ENCODE results near the gene VPS41.

VPS41 gene

DNA sequence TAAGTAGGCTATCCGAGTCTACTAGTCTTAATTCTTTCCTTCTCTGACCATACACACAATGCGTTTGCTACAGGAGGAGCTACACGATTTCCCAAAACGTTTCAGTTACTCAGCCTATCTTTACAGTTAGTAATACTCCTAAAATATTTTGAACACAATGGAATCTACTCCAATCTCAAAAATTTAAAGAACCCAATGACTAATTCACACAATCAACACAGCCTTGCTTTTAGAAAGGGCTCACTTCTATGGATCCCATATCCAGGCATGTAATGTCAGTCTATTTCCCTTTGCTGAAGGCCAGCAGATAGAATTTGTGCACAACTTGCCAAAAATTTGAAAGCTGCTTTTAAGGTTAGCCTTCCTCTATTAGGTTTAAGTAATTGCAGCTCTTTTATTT is 107.2 kb downstream of the VPS41 start:
- DNase-seq: no peak

DNA sequence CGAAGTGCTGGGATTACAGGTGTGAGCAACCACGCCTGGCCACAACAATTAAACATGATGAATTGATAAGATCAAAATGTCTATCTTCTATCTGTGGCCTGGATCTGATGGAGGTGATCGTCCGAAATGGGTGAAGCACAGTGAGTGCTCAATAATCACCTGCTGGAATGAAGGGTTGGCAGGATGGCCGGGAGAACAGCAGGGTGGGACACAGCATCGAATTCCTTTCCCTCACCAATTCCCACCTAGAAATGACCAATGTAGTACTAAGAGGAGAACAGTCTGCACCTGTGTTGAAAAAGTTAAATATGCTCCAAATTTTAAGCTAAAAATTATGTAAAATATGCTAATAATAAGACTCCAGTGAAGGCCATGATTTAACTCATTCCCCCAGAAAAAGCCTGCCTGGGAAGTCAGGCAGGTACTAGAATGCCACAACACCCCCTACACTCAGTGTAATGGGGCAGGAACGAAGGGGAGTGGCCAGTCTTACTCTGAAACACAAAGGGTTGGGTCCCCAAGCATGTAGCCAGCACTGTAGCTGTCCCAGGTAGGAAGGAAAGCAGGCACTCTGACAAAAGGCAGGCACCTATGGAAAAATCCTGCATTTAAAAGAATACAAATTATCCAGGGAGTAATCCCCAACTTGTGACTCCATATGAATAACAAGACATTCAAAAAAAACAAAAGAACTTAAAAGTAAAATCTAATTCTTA is 110.3 kb downstream of the VPS41 start:
- DNase-seq: no peak

DNA sequence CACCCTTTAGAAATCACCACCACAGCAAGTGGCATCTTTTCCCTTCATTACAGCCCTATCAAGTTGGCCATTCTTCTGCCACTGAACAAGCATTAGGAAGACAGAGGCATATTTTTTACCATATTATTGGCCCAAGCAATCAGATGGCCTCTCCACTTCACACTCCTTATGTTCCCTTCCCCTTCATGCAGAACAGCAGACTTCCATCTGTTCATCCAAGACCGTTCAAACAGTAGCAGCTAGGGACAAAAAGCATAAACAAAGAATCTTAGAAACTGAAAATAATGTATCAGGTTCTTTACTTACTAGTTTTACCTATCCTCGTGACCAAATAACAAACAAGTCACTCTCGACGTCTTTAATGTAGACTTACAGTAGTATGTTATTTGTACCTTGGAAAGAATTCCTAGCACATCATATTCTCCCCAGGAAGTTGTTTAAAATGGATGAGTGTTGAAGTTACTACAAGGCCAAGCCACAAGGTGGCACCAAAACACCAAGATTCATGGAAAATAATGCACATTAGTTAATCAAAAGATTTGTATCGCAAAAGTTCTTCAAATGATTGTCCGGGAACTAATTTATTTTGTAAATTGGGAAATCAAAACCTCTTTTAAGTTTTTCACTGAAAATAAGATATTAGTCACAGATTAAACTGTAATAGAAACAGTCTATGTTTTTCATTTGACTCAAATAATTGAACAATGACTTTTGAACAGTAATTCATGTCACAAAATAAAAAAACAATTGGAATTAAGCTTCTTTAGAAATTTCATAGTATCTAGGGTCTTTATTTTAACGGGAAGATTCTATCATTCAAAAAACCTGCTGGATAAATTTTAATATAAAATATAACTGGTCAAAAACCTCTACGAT is 112.1 kb downstream of the VPS41 start:
- DNase-seq: no peak

DNA sequence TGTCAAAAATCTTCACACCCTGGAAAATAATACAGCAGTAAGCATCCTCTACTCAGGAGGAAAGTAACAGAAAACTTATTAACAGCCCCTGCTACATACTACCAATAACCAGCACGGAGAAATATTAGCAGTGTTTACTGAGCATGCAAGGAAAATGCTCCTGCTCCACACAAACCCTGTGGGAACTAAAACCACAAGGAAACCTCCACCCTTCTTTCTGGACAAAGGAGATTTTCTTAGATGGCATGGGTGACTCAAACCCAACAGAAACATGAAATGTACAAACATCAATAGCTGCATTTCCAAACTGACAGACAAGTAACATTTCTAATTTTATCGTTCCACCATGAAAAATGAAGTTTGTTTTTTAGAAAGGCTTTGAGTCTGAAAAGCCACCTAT is 113.4 kb downstream of the VPS41 start:
- DNase-seq: no peak

DNA sequence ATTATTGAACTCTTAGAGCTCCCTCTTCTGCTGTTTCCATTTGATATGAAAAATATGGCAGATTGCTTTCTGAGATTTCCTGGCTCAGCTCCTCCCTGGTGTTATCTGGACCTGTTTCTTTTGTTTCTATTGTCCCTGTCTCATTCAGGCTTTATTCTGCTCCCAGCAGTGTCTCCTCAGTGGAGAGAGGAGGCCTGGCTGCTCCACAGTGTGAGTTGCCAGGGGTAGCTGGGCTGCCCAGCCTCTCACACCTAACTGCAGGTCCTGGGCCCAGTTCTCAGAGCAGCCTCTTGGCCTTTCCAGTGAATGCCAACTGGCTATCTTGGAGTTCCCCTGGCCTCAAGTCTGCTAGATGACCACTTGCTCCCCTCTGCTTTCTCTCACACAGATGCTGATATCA is 127.0 kb downstream of the VPS41 start:
- DNase-seq: no peak

DNA sequence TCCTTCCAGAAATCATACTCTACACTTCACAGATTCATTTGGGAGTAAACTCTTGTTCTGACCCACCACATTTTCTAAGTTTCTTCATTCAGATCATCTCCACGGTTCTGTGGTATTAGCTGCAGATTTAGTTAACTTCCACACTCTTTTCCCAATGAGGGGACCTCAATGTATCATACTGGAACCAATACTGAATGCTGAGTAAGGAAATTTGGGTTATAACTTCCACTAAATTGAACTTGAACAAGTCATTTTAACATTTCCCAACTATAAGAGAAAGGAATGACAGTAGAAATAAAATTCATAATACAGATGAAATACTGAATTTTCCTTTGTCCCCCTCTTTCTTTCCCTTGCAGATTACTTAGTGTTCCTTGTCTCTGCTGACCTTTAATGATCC is 131.4 kb downstream of the VPS41 start:
- no peak for DNase-seq

DNA sequence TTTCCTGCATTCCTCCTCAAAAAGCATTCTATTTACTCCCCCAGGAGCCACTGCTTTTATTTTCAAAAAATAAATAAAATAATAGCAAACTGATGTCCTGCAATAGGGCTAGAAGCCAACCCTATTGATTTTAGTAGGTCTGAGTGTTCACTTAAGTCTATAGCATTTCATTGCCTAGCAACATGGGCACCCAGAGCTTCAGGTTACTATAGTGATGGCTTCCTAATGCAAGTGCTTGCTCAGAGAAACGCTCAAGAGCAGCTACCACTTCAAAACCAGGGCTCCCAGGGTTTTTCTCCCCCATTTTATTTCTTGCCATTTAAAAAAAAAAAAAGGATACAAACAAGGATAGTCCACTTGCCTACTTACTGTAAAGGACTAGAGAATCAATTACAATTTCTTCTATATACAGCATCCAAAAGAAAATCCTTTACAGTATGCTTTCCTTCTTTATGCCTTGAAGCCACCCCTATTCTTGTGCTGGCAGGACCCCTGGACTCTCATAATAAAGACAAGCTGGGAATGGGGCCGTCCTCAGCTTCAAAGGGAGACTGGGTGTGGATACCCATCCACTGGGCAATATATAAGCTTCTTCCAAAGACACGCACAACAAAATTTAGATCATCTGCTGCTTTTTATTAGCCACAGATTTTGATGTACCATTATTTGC is 133.3 kb downstream of the VPS41 start:
- DNase-seq: peak; percentile 72

DNA sequence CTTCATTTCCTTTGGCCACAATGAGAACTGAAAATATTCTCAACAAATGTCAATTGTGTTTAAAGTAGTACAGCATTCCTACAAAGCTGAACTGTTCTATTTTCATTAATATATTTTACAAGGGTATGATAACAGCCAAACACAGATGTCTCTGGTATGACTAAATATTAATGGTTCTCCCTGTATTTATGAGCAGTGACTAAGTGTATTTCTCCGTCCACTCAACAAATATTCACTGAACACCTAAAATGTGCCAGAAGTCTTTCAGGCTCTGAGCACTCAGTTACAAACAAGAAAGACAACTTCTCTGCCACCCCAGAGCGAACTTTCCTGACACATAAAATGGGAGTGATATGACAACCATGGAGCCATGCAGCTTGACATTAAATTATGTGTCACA is 135.6 kb downstream of the VPS41 start:
- no peak for DNase-seq

DNA sequence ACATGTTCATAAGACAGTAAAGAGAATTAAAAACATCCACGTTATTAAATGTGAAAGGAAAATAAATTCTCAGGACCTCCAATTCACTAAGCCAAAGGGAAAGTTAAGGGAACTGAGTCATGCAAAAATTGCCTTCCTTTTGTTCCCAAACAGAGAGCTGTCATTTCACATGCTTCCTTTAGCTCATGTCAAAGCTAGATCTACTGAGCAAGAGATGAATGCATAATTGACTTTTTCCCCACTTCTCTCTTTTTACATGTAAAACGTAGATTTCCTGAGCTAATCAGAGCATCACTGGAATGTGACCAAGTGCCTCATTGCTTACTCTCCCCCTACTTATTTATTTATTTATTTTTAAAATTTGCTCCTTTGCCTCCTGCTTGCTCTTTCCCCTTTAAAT is 148.8 kb downstream of the VPS41 start:
- DNase-seq: no peak

DNA sequence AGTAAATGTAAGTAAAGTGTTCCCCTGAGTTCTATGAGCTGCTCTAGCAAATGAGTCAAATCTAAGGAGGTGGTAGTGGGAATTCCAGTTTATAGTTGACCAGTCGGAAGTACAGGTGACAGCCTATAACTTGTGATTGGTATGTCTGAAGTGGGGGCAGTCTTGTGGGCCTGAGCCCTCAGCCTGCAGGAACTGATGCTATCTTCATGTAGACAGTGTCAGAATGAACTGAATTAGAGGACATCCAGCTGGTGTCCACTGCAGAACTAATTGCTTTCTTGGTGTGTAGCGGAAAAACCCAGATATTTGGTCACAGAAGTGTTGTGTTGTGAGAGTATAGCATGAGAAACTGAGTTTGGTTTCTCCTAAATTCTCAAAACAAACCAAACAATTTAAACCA is 150.0 kb downstream of the VPS41 start:
- DNase-seq: no peak

DNA sequence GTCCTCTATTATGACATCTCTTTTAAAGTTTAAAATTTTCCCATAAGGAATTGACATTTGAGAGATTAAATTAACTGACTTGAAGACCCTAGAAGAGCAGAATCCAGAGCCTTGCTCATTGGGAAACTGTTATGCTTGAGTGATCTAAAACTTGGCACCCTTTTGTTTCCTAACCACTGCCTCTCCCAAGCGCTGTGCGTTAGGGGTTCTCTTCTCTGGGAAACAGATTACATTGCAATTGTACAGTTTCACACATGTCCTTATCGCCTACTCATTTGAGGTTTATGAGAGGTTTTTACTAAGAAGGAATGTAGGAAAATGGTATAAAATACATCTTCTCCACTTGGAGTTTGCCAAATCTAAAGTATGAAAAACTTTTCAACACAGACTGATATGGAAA is 151.1 kb downstream of the VPS41 start:
- DNase-seq: no peak

DNA sequence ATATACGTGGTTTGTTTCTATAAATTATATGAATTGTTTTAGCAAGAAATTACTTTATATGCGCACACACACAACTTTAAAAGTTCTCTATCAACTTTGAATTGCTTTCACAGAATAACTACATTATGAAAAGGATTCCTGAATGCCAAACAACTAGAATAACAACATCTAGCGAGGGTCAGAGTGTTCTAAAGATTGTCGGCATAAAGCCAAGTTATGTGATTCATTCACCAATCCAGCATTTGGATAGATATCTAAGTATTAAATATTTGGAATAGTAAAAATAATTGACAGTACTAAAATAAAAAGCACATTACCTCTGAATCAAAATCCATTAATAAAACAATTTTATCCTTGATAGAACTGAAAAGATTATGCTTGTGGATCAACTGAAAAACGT is 152.5 kb downstream of the VPS41 start:
- no peak for DNase-seq

DNA sequence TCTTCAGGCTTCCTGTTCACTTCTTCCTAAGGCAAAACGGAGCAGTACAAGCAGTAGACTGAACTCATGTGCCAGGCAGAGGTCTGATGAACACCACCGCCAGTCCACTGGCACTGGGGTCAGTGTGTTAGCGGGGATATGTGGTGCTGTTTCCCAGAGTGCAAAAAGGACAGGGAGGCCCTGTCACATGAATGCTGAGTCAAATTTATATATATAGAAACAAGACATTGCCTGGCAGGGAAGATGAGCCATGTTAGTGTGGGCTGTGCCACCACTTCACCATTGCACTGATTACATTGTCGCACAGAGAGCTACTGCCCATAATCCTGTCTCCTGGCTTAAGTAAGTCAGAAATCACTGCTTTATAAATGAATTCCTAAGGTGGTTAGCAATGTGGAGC is 155.6 kb downstream of the VPS41 start:
- DNase-seq: no peak

DNA sequence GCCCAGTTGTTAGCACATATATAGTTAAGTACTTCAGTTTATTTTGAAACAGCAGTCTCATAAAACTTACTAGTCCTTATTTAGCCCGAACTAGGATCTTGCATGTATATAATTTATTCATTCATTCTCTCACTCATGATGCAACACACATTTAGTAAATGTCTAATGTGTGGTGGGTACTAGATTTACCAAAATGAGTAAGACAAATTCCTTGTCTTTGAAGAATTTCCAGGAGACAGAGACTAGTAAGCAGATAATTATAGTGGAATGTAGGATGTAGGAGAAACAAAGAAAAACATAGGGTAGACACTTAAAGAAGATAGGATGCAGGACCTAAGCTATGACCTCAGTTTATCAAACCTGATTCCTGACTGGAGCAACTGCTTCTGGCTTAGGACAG is 157.6 kb downstream of the VPS41 start:
- DNase-seq: no peak

DNA sequence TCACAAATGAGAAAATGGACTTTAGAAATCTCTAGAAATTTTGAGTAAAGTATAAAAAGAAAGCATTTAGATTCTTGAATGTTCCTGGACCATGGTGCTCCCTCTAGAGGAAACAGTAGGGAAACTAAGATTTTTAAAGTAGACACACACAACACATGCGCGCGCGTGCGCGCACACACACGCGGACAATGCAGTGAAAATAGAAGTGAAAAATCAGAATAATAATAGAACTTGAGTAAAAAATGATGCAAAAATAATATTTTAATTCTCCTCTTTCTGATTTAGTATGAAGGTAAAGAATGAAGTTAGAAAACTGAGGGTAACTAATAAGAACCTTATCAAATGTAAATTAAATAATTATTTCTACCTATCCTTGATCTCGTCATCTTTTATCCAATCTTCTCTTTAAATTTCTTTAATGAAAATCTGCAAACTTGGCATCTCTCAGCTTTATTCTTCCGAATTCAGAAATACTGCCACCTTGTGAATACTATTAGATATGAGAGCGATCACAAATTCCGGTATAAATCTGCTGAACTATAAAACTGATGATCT is 160.9 kb downstream of the VPS41 start:
- no peak for DNase-seq

DNA sequence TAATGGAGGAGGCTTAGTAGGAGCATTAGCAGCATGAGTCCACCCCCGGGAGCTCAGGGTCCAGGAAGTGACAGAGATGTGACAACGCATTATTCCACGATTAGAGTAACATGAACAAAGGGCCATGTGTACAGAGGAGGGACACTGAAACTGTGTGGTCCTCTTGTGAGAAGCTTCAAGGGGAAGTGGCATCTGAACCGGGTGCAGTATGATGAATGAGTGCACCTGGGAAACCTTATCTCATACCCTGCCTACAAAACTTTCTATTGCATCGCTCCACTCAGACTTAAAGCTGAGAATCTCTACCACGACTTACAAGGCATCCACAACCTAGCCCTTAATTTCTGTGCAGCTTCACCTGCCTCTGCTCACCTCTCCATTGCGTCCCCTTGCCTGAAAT is 162.6 kb downstream of the VPS41 start:
- no peak for DNase-seq

DNA sequence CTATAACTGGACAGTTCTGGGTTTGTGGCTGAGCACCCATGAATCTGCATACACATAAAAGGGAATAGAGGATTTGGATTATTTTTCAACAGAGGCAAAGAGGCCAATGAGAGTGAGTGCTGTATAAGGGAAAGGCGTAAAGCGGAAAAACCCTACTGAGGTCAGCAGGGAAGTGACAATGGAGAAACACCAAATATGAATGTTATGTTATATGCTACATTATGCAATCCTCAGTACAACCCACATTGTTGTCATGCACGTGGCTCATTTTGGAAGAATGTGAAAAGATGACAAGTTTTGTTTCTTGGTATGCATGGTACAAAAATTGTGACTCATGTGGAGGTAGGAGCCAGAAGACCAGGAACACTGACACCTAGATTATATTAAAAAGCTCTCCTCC is 164.2 kb downstream of the VPS41 start:
- no peak for DNase-seq

DNA sequence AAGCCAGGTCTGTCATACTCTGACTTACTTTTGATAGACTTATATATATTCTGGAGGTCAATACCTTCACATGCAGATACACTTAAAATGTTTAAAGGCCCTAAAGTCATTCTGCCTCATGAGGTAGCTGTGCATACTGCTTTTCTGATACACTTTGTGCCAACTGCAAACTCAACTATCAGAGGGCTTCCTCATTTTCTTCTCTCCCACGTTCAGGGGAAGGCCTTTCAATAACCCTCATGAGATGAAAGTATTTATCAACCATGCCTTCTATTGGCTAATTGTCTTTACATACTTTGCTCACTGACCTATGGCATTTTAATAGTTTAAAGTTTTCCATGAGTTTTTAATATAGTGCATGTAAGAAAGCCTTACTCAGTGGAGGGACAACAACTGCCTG is 165.1 kb downstream of the VPS41 start:
- DNase-seq: no peak

DNA sequence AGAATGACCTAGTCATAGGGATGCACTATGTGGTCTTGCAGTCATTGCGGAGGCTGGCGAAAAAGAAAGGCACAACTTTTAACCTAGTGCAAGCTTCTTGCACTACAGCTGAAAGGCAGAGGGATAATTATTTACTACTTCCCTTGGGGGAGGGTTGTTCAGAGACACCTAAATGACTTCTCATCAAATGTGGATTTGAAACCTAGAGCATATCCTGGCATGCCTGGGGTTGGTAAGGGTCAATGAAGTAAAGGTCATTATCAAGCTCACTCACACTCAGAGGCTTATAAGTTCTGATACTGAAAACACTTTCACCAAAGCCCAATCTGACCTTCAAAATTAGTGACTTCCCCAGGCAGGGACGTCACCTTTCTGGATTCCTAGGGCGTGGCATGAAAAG is 168.9 kb downstream of the VPS41 start:
- DNase-seq: no peak

DNA sequence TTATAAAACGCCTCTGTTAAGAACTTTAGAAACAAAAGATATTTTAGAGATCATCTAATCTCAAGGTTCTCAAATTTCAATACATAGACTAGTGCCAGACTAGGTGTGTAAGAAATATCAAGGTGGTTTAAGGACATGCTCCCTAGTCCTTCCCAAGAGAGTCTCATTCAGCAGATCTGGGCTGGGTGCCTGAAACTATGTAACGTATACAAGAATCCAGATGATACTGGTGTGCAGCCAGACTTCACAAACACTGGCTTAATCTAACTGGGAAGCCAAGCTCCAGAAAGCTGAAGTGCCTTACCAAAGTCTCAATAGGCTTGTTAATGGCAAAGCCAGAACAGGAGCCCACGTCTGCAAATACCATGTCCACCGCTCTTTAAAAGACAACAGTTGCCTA is 172.9 kb downstream of the VPS41 start:
- DNase-seq: no peak

DNA sequence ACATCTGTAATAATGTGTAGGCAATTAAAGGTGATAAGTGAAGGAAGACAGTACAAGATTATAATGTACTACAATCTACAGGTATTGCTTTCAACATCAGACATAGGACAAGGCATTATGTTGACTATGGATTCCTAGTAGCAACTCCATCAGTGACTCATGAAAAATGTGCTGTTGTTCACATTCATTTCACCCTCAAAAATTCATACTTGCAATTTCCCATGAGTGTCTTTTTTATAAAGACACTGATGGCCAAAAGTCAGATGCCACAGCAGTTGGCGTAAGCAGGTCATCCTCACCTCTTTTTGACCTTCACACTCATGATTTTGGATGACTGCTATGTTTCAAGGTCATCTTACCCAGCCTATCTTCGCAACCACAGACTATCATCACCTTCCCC is 177.8 kb downstream of the VPS41 start:
- DNase-seq: no peak

DNA sequence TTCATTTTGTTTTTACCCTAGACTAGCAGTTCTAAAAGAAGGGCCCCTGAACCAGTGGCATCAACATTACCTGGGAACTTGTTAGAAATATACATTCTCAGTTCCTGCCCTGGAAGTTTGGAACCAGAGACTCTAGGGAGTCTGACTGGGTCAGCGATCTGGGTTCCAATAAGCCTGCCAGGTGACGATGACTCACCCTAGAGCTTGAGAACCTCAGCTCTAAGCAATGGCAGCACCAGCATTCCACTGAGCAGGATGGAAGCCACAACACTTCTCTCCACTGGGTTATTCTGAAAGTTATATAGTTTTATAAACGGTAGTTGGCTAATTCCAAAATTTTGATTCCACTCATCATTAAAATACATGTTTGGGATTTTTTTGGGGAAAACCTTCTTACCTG is 180.8 kb downstream of the VPS41 start:
- no peak for DNase-seq

DNA sequence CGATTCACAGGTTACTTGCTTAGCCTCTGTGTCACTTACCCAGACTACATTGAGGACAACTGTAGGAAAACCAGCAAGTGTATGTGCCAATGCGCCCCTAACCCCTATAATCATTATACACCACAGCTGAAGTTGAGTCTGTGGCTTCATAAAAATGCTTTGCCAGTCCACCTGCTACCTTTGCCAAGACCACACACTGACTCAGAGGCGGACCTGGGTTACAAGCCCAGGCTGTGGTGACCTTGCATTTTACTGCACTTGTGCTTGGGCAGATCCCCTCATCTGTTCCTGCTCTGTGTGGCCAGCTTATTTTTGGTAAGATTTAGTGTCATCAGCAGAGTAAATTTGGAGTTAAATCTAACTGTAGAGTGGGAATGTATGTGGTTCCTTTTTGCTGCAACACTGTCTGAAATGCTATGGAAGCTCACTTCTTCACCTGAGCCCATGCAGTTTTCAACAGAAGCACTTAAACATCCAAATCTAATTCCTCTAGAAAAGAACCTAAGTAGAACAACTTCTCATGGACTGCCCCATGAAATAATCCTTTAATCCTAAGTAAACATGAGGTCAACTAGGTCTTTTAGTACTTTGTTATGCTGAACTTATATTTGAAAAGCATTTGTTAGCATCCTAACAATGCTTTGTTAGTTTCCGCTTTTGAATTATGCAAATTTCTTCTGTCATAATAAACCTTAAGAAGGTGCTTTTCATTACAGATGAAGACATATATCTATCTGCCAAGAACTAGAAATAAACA is 181.6 kb downstream of the VPS41 start:
- no peak for DNase-seq

Measured in NCI-H187 treated with DMSO at 0.1 percent for 48 hours (cell line).